ENCODE results near the gene NFX1.

NFX1 gene

GRCh38 chr9:33340186-33340585 lies 49.9 kb downstream of the NFX1 start:
- Histone ChIP-seq H3K4me3 (ENCODE audit: low read depth, low read length) (no peak overlapping the region), H3K27ac (no peak overlapping the region), H3K36me3 (replicated peaks) (peaks cover 67% of the 10 kb centered on the region), H3K27me3 (replicated peaks) (no peaks in the 10 kb centered on the region)
- in situ Hi-C loops (cut with HindIII; ENCODE audit: low pct_ligation_motif_present, low sequenced_read_pairs): no loop called here
- no peak for TF ChIP-seq CTCF (IDR thresholded peaks at IDR 0.05; ENCODE audit: low read depth, low read length, missing control alignments)
- DNase-seq: no peak

- Histone ChIP-seq H3K27ac (no peak overlapping the region), H3K36me3 (replicated peaks) (peaks cover 73% of the 10 kb centered on the region), H3K27me3 (replicated peaks) (no peaks in the 10 kb centered on the region), H3K4me3 (ENCODE audit: low read depth, low read length) (no peak overlapping the region)
- TF ChIP-seq CTCF (IDR thresholded peaks at IDR 0.05; ENCODE audit: low read depth, low read length, missing control alignments): no peak
- DNase-seq: no peak
- in situ Hi-C loops (cut with HindIII; ENCODE audit: low pct_ligation_motif_present, low sequenced_read_pairs): no loop called here
These were observed 50.9 kb downstream of the NFX1 start for GRCh38 chr9:33341182-33341581.

- no peaks in the 10 kb centered on the region for H3K27me3 ChIP-seq (replicated peaks)
- H3K4me3 ChIP-seq (ENCODE audit: low read depth, low read length): no peak overlapping the region
- DNase-seq: no peak
- no peak for TF ChIP-seq CTCF (IDR thresholded peaks at IDR 0.05; ENCODE audit: low read depth, low read length, missing control alignments)
- peaks cover 80% of the 10 kb centered on the region for H3K36me3 ChIP-seq (replicated peaks)
- no peak overlapping the region for H3K27ac ChIP-seq
- in situ Hi-C loops (cut with HindIII; ENCODE audit: low pct_ligation_motif_present, low sequenced_read_pairs): no loop called here
These were observed 53.8 kb downstream of the NFX1 start for GRCh38 chr9:33344145-33344544.

- H3K4me3 ChIP-seq (ENCODE audit: low read depth, low read length): no peak overlapping the region
- H3K27ac ChIP-seq: no peak overlapping the region
- in situ Hi-C loops (cut with HindIII; ENCODE audit: low pct_ligation_motif_present, low sequenced_read_pairs): no loop called here
- no peak for TF ChIP-seq CTCF (IDR thresholded peaks at IDR 0.05; ENCODE audit: low read depth, low read length, missing control alignments)
- no peaks in the 10 kb centered on the region for H3K27me3 ChIP-seq (replicated peaks)
- H3K36me3 ChIP-seq (replicated peaks): peaks cover 59% of the 10 kb centered on the region
- DNase-seq: no peak
These were observed 56.2 kb downstream of the NFX1 start for GRCh38 chr9:33346564-33346963.

GRCh38 chr9:33348998-33349397 lies 58.7 kb downstream of the NFX1 start:
- TF ChIP-seq CTCF (IDR thresholded peaks at IDR 0.05; ENCODE audit: low read depth, low read length, missing control alignments): no peak
- Histone ChIP-seq H3K36me3 (replicated peaks) (peaks cover 45% of the 10 kb centered on the region), H3K4me3 (ENCODE audit: low read depth, low read length) (no peak overlapping the region), H3K27ac (no peak overlapping the region), H3K27me3 (replicated peaks) (no peaks in the 10 kb centered on the region)
- in situ Hi-C loops (cut with HindIII; ENCODE audit: low pct_ligation_motif_present, low sequenced_read_pairs): no loop called here
- DNase-seq: no peak

GRCh38 chr9:33349743-33350142 lies 59.4 kb downstream of the NFX1 start:
- peaks cover 39% of the 10 kb centered on the region for H3K36me3 ChIP-seq (replicated peaks)
- DNase-seq: no peak
- H3K27me3 ChIP-seq (replicated peaks): no peaks in the 10 kb centered on the region
- no peak for TF ChIP-seq CTCF (IDR thresholded peaks at IDR 0.05; ENCODE audit: low read depth, low read length, missing control alignments)
- H3K4me3 ChIP-seq (ENCODE audit: low read depth, low read length): no peak overlapping the region
- in situ Hi-C loops (cut with HindIII; ENCODE audit: low pct_ligation_motif_present, low sequenced_read_pairs): no loop called here
- no peak overlapping the region for H3K27ac ChIP-seq

All from brain microvascular endothelial cell (primary cell).